K562 treated with DMSO at 1 percent for 12 hours (cell line): ENCODE measurements around the gene A4GNT. TPM values are rescaled to one million over a fixed set of nuclear protein-coding genes. Genes with fewer than 3 reads are reported as not detected.

Experiments used
- total RNA-seq: library from RNA; unstranded; fragments of 300-600 nt; gene quantifications from 2 replicates; pipeline ENCODE4 v1.2.3, GENCODE V29; 2022; ENCODE audit not compliant: insufficient read depth

Gene A4GNT
- total RNA-seq = not detected in 2 replicates

DNA sequence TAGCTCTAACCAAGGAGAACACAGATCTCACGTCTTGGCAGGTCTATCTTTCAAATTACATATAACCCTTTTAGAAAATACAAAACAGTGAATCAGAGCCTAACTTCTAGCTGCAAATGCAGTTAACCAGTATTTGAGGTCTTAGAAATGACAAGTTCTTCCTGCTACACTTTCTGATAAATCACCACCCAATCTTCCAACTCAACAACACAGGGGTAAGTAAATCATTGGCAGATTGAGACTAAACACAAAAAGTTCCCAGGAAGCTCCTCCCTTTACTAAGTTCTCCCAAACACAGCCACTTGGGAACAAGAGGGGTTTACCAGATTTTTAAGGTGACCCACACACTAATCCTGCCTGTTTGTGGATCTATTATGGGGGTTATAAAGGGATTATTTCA is at the start of gene A4GNT:
Gene A4GNT (minus strand): TSS at position 152 of the 400 bp plus-strand sequence. CDS start 1,134 bp downstream, outside the sequence.

GRCh38 chr3:138174421-138175131 is 42.4 kb upstream of the A4GNT start, which contains the start of gene DBR1:
DBR1 (minus strand) TSS chr3:138174921; CDS start chr3:138174795, 126 bp downstream.

GRCh38 chr3:138114988-138115971 is 16.9 kb downstream of the A4GNT start, which contains the start of gene DZIP1L:
DZIP1L (minus strand) TSS chr3:138115608; CDS start chr3:138103971, 11,637 bp downstream.

Other genes with a start within 250 kb of the A4GNT start
- gene CLDN18, start 122.2 kb downstream of the A4GNT start, total RNA-seq = not detected in 2 replicates
- gene DZIP1L, start 16.8 kb downstream of the A4GNT start, total RNA-seq = 0.22 TPM in 1 of 2 replicates, not detected in the other
- gene DBR1, start 42.5 kb upstream of the A4GNT start, total RNA-seq = 6.1 and 16.7 TPM in 2 replicates
- gene ARMC8, start 54.9 kb upstream of the A4GNT start, total RNA-seq = 4.6 and 11.4 TPM in 2 replicates
- 2.1 TPM in 1 of 2 replicates, not detected in the other for gene NME9, start 197.5 kb upstream of the A4GNT start, total RNA-seq
- gene MRAS, start 216.2 kb upstream of the A4GNT start, total RNA-seq = 1.1 and 4.5 TPM in 2 replicates